ENCODE results near the gene KRT23.
A peak's percentile ranks its signal among the peaks of the same experiment; 100 is the strongest.

The KRT23 gene

DNA sequence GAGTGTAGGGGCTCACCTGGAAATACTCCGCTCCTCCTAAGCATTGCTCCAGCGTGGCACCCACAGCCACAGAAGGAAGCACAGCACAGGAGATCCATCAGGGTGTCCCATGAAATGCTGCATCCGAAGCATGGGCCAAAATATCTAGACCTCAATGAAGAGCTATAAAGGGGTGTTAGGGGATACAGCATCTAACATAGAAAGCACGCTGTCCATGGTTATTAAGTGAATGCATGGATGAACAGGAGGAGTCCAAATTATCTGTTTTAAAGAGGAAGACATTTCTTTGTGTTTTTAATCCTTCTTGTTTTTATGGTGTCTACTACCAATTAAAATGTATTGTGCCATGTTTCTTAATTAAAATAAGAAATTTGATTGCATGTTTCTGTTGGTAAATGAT is 30.8 kb downstream of the KRT23 start:
- no peak for DNase-seq

DNA sequence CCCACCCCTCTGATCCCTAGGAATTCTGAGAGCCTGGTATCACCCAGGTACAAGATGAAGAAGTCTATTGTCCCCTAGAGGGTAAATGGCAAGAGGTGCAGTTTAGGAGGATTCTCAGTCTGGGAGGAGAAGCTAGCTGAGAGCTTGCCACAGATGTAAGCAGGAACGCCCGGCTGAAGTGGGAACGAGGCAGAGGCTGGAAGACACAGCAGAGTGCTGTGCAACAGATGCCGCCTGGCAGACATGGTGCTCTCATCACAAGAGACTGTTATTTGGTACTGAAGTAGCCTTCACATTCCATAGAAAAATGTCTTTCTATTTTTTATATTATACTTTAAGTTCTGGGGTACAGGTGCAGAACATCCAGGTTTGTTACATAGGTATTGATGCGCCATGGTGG is 32.1 kb downstream of the KRT23 start:
- no peak for DNase-seq

DNA sequence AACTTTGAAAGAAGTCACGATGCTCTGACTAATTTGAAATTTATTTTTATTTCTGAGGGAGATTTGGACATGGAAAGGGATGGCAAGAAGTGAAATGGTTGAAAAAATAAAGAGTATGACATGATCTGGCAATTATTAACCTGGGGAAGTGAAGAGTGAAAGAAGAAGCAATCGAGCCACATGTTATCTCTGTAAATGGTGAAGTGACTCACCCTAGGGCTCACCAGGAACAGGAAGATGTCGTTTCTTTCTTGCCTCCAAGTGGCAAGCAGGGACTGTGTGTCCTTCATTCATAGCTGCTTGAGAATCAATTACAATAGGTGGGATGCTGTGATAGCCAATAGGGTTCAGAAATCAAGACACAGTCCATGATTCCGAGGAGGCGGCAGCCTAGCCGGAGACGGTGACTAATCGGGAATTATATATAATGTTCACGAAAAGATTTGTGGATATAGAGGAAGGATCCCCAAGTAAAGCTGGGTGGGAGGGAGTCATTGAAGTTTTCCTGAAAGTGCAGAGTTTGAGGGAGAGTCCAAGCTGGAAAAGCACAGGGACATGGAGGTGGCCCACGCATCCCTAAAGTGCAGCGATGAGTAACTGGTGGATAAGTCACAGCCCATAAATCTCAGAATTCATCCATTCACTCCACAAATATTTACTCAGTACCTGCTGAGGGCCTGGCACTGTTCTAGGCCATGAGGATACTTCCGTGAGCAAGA is 34.2 kb downstream of the KRT23 start:
- no peak for DNase-seq

DNA sequence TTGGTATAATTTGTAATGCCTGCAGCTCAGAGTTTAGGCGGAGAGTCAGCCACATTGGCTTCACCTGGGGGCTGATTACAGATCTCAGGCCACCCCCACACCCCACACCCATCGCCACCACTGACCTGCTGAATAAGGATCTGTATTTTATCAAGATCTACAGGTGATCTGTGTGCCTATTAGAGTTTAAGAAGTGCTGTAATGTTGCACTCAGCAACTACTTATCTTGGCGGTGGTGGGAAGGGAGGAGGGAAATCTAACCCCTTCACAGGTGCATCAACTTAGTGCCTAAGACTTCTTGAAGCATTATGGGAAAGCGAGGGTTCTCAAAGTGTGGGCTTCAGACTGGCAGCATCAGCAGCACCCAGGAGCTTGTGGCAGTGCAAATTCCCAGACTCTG is 34.9 kb downstream of the KRT23 start:
- DNase-seq: no peak

DNA sequence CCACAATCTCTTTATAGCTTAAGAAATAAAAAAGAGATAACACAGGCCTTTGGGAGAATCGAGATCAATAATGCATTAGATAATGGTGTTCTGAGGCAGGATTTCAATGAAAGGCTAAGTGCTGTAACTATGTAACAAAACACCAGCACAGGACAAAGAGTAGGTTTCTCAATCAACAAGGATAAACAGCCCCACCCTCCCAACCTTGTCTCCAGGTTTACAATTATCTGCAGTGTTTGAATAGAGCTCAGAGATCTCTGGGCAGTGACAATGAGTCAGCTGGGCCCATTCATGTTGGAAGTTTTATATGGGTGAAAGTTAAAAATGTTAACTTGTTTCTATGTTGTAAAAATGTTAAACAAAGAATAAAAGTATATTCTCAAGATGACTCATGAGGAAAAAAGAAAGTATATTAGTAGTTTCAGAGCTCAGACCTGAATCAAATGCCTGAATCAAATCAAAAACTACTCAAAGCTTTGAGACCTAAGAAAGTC is 35.4 kb downstream of the KRT23 start:
- no peak for DNase-seq

DNA sequence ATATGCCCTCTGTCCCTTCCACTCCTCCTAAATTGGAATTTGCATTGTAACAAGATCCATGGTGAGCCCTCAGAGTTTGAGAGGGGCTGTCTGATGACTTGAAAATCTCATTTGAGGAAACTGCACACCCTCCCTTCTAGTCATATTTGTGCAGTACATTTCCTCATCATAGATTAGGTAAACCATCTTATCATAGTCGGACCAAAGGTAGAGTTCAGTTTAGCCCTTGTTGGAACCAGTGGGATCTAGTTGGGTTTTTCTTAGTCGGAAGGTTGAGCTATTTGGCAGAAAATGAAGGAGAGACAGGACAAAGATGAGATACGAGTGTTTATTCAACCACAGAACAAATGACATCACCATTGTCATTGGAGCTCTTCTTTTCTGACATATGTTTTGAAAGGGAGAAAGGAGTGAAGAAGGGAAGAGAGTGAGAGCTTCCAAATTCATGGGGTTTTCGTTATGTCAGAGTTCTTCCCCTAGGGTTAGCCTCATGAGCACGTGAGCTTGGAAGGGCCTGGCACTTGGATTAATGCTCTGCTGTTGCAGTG is 36.6 kb downstream of the KRT23 start:
- DNase-seq: no peak

DNA sequence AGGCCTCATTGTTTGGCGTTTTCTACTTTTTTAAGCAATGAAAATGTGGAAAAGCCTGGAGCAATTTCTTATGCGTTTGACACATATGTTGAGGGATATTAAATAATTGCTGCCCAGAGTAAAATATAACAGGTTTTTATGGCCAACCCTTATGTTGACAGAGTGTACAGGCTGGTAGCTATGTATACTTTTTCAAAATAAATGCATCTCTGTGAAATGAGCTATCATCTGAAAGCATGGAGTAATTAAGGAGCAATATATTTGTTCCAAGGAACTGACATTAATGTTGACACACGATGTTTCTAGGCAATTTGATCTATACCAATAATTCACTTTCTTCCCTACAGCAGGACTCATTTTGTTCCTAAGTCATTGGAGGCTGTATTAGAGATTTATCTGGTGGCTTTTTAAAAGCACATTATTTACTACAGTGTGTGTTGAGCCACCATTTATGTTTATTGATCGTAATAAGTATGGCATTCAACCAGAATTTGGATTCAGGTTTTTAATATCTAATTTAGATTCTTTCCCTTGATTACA is 40.5 kb downstream of the KRT23 start:
- no peak for DNase-seq

DNA sequence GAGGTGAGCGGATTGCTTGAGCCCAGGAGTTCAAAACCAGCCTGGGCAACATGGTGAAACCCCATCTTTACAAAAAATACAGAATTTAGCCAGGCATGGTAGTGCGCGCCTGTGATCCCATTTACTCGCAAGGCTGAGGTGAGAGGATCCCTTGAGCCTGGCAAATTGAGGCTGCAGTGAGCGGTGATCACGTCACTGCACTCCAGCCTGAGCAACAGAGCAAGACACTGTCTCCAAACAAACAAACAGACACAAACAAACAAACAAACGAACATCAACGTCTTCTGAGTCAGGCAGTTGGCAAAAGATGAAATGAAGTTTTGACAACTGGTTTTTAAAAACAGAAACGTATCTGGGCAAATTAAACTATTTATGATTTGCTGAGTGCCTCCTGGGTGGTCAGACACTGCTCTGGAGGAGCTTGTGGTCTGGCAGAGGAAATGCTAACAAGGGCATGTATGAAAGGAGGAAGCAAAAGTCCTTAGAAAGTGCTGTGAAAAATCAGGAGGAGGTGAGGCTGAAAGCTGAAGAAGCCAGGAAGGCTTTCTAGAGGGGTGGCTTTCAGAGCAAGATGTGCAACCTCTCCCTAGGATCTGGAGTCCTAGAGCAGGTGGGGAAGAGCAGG is 42.2 kb downstream of the KRT23 start:
- DNase-seq: no peak

DNA sequence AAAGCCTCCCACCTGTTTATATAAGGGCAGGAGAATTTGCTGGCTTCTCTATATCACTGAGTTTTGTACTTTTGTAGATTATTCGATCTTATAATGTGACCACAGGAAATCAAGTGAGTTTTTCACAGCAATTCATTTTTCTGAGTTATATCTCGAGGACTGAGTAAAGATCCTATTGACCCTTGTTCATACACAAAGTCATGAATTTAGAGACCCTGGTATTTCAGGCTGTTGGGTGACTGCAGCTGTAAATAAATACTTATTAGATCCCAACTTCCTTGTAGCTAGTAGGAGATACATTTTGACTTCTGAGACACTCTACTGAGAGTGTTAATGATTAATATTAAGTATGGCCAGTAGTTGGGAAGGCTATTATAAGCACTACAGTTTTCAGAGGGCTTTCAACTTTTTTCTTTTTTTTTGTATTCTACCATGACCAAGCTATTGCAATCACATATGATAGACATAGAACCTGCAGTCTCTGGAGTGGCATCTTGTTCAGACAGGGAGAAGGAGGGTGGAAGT is 49.2 kb downstream of the KRT23 start:
- DNase-seq: no peak

DNA sequence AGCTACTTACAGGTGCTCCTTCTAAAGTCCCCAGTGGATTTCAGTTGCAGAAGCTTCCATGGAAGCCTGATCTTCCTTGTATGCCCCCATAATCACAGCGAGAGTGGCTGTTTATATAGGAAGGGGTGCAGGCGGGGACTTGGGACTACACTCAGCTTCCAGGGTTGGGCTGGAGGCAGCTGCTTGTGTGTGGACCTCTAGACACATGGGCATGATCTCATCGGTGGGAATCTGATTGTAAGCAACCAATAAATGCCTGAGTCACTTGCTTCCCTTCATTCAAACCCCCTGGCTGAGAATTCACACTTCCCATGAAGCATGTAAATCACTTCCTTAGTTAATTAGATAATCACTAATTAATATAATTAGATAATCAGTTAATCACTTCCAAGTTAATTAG is 51.4 kb downstream of the KRT23 start:
- DNase-seq: peak; percentile 33

DNA sequence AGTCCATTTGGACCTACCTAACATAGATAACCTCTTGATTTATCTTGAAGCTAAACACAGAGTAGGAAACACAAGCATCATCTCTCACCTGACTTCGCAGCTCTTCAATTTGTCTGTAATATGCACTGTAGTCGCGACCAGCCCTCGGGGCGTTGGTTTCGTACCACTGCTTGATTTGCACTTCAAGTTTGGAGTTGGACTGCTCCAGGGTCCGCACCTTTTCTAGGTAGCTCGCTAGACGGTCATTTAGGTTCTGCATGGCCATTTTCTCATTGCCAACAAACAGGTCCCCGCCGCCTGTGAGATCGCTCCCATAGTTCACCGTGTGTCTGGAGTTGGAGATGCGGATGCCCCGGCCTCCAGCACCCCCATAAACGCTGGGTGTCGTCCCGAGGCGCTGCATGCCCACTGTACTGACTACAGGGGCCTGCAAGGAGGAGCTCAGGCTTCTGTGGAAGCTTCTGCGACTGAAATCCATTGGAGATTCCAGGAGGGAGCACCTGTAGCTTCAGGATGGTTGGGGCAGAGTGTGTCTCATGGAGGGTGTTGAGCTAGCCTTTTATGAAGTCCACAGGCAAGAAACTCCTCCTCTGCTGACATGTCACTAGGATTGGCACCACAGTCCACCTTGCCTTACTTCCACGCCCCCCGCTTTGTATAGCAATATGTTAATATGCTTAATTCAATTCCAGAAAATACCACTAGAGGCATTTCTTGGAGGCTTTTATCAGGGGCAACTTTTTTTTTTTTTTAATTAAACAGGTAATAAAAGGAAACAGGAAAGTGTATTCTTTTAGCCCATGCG is 52.5 kb downstream of the KRT23 start, which contains the start of gene KRT20:
TSS of gene KRT20 (minus strand) at position 535 of the 805 bp plus-strand sequence. CDS start at position 478, 57 bp downstream.
- peak; percentile 10 for DNase-seq

DNA sequence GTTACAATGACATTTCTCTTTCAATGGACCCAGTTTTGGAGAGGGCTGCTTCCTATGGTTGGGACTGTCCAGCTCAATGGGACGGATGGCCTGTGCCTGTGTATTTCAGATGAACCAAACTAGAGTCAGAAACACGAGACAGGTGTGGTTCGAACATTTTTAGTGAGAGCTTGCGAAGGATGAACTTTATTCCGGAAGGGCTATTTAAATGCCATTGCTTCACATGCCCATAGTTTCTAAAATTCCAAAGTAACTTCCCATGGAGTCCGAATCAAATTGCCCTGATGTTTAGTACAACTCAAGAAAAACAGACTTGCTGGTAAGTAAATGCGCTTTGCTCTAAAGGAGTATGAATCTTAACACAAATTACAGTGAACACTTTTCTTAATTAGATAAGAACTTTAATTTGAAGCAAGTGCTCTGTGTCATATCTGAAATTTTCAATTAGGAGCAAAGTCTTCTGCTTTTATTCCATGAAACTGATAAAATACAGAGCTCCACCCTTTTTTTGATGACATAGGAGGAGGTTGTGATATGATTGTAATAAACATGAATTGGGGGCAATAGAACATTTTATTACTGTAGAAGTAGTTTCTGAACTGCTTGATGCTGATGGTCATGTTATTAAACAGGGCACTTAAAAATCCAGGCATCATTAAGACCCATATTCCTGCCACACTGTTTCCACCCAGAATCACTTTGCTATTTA is 53.7 kb downstream of the KRT23 start:
- no peak for DNase-seq

DNA sequence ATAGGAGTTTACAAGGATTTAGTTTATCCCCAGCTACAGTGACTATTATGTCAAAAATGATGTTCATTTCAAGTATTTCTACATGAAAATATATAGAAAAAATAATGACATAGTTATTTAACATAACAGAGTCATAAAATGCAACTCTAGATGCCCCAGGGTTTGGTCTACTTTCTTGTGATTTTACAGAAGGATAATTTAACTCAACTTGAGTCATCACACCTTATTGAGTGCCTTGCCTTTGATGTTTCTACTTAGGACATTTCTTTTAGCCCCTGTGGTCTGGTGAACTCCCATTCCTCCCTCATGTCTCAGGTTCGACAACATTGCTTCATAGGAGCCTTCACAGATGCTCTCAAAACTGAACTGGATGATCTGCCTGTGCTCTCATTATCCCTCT is 54.4 kb downstream of the KRT23 start:
- no peak for DNase-seq

DNA sequence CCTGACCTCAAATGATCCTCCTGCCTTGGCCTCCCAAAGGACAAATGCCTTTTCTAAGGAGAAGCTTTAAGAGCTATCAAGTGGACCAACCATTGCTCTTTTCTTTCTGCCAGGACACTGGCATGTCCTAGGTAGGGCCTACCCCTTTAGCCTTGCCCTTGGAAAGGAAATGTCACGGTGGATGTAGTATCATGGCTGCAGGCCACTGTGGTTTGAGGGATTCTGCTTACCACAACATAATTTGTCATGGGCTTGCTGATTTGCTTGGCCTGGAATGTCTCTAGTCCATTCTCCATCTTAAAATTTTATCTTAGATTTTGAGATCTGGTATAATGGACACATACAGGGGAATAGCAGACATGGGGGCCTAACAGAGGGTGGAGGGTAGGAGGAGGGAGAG is 58.4 kb downstream of the KRT23 start:
- DNase-seq: no peak

DNA sequence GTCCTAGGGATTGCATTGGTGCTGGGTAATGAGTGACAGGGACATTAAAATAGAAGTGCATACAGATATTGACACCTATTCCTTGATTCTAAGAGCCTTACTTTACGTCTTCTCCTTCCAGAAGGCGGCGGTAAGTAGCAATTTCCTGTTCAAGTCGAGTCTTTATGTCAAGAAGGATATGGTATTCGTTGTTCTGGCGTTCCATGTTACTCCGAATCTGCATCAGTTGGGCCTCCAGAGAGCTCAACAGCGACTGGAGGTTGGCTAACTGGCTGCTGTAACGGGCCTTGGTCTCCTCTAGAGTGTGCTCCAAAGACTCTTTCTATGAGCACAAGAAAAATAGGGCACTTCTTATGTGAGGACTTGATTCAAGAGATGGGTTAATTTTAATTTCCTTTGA is 59.4 kb downstream of the KRT23 start:
- DNase-seq: no peak

DNA sequence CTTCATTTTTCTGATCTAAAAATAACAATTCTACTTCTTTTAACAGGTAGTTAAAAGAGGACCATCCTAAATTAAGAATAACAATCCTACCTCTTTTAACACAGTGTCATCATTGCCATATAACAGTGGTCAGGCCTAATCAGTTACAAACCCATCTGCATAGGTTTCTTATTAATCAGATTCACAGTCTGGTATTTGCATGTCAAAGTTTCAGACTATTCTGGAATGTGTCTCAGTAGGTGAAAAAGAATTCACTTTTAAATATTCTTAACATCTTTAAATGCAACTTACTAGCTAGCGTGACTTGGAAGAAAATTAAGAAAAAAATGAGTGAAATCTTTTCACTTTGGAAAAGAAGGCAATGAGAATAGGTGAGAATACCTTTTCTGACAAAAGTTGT is 63.6 kb downstream of the KRT23 start:
- DNase-seq: no peak

DNA sequence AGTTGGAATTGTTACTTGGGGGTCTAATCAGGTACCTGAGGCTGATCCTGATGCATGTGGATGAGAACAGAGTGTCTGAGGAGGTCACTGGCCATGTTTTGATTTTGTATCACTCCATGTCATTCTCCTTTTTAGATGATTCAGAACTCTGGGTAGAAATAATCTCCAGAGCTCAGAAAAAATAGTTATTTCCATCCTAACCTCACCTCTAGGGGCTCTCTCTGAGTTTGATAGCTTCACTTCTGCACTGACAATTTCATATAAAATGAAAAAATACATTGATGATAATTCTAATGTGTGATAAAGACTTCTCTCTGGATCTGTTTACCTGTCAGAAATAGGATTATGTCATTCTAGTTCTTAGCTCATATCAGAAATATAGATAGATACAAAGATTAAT is 64.2 kb downstream of the KRT23 start:
- DNase-seq: no peak

Data from NCI-H82 (cell line).